Spleen (tissue), 7 donors: ENCODE results near the gene PTPN22.

Experiments
- CTCF ChIP-seq, 11 experiments: fragments of 200-600 bp in 7 of 11; fragments of 450-650 bp in 4 of 11; sonication (generic) in 4 of 11; IDR thresholded peaks in 8 of 11; conservative IDR thresholded peaks in 3 of 11; 1 replicate in 7 of 11; 2 replicates in 4 of 11; pipeline versions ENCODE4 v1.4.0 to v1.8.0; 2016 to 2021; ENCODE audit warnings: antibody characterized with exemption in 11 of 11, inconsistent platforms in 4 of 11, mild to moderate bottlenecking in 1 of 11
- POLR2A ChIP-seq, 3 donors: fragments of 450-650 bp; IDR thresholded peaks; one replicate each; pipeline ENCODE4 v1.5.1; 2017; ENCODE audit warnings: antibody characterized with exemption in 3 of 3, mild to moderate bottlenecking in 1 of 3
- POLR2AphosphoS5 ChIP-seq, 3 donors: sonication (generic); formaldehyde crosslinking; IDR thresholded peaks; one replicate each; pipeline ENCODE4 v1.5.1; 2017; ENCODE audit warnings: antibody characterized with exemption in 3 of 3
- donor health status: DM: no; HTN: no; CAD: no; lungs with moderate emphysema.
- donor health status: DM: no; HTN: no; CAD: no.
- donor health status: DM: no; HTN: no; CAD: no.

GRCh38 chr1:113904293-113904673 is 32.8 kb upstream of the PTPN22 start:
- TF ChIP-seq CTCF (IDR thresholded peaks at IDR 0.05 in 8 of 11, conservative IDR thresholded peaks at IDR 0.05 in 3 of 11) (no peak), POLR2A (IDR thresholded peaks at IDR 0.05) (no peak), POLR2AphosphoS5 (IDR thresholded peaks at IDR 0.05) (no peak)
